ENCODE measurements around the gene DIPK1C. TPM values are rescaled to one million over a fixed set of nuclear protein-coding genes. Genes with fewer than 3 reads are reported as not detected.

DIPK1C gene
- total RNA-seq, 1 donor from 2014 or later, result not detected

DNA sequence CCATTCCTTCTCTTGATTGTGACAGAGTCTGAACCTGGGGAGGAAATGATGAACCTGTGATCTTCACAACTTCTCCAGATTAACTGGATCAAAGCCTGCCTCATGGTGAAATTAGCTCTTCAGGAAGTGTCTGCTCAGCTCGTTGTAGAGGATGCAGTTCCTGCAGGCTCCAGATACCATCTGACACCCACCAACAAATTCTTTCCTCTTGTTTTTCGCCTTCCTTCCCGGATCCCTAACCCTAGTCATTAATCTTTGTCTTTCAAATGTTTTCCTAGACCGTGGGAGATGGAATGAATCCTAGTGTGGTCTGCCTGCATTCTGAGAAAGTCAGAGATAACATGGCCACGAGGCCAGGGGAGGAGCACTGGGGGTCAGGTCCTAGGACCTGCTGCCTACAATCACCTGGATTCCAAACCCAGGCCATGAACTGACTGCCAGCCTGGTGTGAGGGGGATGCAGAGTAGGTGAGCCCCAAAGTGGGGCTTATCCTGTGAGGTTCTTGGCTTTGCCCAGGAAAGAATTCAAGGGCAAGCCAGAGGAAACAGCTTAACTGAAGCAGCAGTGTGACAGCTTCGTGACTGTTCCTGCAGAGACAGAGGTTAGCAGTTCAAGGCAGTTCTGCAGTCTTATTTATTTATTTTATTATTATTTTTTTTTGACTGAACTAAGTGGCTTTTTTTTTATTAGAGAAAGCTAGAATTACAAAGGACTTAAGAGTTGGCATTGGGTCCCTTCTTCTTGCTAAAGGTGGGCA lies 67.8 kb downstream of the DIPK1C start:
- DNase-seq (ENCODE audit: low read depth, low spot score), result no peak

DNA sequence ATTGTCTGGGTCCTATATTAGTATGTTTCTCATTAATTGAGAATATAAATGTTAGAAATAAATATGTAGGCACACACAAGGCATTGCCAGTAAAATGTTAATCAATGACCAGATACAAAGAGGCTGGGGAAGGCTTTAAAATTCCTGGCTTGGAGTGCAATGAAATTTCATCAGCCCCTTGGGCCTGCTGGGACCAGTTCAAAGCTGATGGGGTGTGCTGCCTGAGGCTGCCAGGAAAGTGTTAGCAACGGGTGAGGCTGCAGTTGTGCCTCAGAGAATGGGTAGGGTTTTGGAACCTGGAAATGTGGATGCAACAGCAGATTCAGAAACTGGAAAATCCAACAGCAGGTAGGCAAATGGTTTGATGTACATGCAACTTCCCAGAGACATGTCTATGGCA lies 68.9 kb downstream of the DIPK1C start:
- DNase-seq (ENCODE audit: low read depth, low spot score), result no peak

DNA sequence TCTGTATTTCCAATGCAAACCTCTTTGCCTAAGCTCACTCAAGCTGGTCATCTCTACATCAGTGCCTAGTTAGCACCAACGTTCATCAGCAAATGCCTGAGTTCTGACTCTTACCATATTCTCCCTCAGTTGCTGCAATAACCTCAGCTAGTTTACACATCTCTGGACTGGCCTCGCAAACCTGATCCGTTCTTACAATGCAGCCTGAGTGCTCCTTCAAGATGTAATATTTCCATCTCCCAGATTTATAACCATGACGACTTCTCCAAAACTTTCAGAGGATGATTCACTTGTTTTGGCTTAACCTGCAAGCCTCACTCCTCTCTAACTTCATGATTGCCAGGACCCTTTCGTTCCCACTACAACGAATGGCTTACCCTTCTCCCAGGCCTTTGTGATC lies 69.7 kb downstream of the DIPK1C start:
- no peak for DNase-seq (ENCODE audit: low read depth, low spot score)

Other genes with a start within 250 kb of the DIPK1C start
- 63.8 and 71.8 TPM in 2 replicates for gene CYB5A, start 165.3 kb downstream of the DIPK1C start, total RNA-seq
- not detected in 2 replicates for gene C18orf63, start 141.5 kb downstream of the DIPK1C start, total RNA-seq
- gene CNDP2, start 39.1 kb upstream of the DIPK1C start, total RNA-seq, result 100 and 129 TPM in 2 replicates
- not detected in 2 replicates for gene CNDP1, start 77.2 kb upstream of the DIPK1C start, total RNA-seq
- gene ZNF407, start 140.6 kb upstream of the DIPK1C start, total RNA-seq, result 13.5 and 22.2 TPM in 2 replicates